AG04450 (cell line): ENCODE data around the gene ZIM2. TPM values are rescaled to one million over a fixed set of nuclear protein-coding genes. Genes with fewer than 3 reads are reported as not detected.
"Not testable (repeated sequence)": the region's sequence is repeated elsewhere in the genome, so short reads cannot be mapped to it uniquely, and the experiment has no call there.

ENCODE experiments used
- CTCF ChIA-PET: fragments of 300-600, 350-600 bp; formaldehyde crosslinking; extraction: SDS; loops from one replicate; lab custom pipeline; 2022; ENCODE audit warnings: antibody characterized with exemption, inconsistent platforms; lab: Charles Lee
- POLR2A ChIA-PET: fragments of 350-600 bp; formaldehyde crosslinking; extraction: SDS; loops from one replicate; lab custom pipeline; 2021; ENCODE audit warnings: antibody characterized with exemption, inconsistent platforms; lab: Yijun Ruan, JAX
- DNase-seq: peaks from one replicate; pipeline ENCODE4 v3.0.0-alpha.2; 2011; ENCODE audit warnings: low read depth, low spot score
- H3K27ac ChIP-seq: one replicate; pipeline ENCODE4 v1.5.1; 2012; ENCODE audit warnings: low read depth, low read length, control low read depth
- H3K27me3 ChIP-seq: one replicate; pipeline ENCODE4 v1.6.0; 2012; ENCODE audit warnings: low read length; ENCODE audit not compliant: control insufficient read depth, insufficient read depth
- H3K4me3 ChIP-seq: 2 replicates; pipeline ENCODE4 v1.5.1; 2011; ENCODE audit warnings: mild to moderate bottlenecking, low read depth, low read length, control low read depth
- H3K9me3 ChIP-seq: 2 replicates; pipeline ENCODE4 v1.5.1; 2012; ENCODE audit warnings: low read length; ENCODE audit not compliant: control insufficient read depth, insufficient read depth
- CTCF ChIP-seq: IDR thresholded peaks from 2 replicates; pipeline ENCODE4 v1.5.1; 2011; ENCODE audit warnings: low read depth, low read length, control low read depth, inconsistent platforms
- polyA plus RNA-seq: library from polyadenylated mRNA; depleted of rRNA; stranded (reverse); fragments of >200 nt; gene quantifications from 2 replicates; pipeline ENCODE4 v1.2.3, GENCODE V29; 2011

ZIM2 gene
- polyA plus RNA-seq, 1 experiment, result not detected

DNA sequence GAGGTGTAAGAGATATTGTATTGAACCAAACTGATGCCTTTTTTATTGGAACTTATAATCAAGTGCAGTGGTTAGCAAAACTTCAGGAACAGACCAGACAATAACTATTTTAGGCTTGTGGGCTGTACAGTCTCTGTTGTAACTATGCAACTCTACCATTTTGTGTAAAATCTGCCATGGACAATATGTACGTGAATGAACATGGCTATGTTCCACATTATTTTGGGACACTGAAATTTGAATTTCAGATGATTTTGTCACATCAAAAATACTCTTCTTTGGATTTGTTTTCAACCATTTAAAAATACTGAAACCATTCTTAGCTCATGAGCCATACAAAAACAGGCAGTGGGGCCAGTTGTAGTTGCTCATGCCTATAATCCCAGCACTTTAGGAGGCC, 27.9 kb upstream of the ZIM2 start:
- ChIA-PET CTCF (no interaction called here), POLR2A (no interaction called here)
- H3K9me3 ChIP-seq, result peaks cover 46% of the 10 kb centered on the region
- TF ChIP-seq CTCF, result no peak
- DNase-seq, result no peak
- H3K27ac ChIP-seq, result no peak overlapping the region
- H3K4me3 ChIP-seq, result no peak overlapping the region
- H3K27me3 ChIP-seq, result no peaks in the 10 kb centered on the region

DNA sequence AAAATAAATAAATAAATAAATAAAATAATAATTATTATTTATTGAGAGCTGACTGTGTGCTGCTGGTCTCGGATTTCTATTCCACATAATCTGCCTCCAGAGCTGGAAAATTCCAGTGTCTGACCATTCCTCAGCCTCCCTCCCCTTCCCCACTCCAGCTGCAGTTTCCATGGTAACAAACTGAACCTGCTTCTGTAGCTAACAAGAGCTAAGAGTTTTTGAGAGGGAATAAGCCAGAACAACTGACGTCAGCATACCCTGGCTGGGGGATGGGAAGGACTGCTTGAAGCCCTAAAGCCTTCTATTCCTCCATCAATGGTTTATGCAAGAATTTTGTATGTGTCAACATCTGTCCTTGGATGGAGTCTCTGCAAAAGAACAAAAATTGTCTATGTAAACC, 26.0 kb upstream of the ZIM2 start:
- Histone ChIP-seq H3K4me3 (no peak overlapping the region), H3K27me3 (no peaks in the 10 kb centered on the region), H3K9me3 (peaks cover 43% of the 10 kb centered on the region), H3K27ac (no peak overlapping the region)
- DNase-seq, result no peak
- ChIA-PET POLR2A (no interaction called here), CTCF (no interaction called here)
- TF ChIP-seq CTCF, result no peak

DNA sequence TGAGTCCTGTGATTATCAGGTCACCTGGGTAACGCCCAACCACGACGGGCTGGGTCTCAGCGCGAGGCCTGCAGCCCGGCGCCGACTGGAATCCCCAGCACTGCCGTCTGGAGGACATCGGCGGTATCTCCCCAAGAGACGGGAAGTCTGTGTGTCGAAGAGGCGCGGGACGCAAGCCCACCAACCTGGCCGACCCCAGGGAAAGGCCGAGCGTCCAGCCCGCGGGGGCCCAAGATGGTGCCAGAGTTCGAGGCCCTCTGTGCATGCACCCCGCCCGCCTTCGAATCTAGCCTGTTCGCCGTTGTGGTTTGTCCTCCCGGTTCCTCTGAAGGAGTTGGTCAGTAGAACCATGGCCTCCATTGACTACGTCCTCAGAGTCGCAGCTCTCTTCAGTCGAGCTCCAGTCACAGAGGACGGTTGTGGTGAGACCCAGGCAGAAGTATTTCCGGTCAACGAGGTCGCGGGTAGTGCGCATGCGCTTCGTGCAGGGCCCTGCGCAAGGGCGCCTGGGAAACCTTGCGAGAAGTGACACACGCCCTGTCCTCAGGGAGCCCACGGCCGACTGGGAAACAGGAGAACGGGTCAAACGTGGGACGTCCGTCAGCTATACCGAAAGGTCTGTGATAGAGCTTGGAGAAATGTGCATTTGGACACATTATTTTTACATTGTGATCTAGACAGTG, 24.1 kb upstream of the ZIM2 start:
- no peak overlapping the region for H3K27ac ChIP-seq
- H3K27me3 ChIP-seq, result no peaks in the 10 kb centered on the region
- no peak overlapping the region for H3K4me3 ChIP-seq
- TF ChIP-seq CTCF, result no peak
- ChIA-PET POLR2A (no interaction called here), CTCF (no interaction called here)
- no peak for DNase-seq
- H3K9me3 ChIP-seq, result peaks cover 34% of the 10 kb centered on the region

- Histone ChIP-seq H3K27me3 (no peaks in the 10 kb centered on the region), H3K27ac (no peak overlapping the region), H3K4me3 (no peak overlapping the region), H3K9me3 (peaks cover 24% of the 10 kb centered on the region)
- TF ChIP-seq CTCF, result no peak
- POLR2A ChIA-PET, result no interaction called here
- CTCF ChIA-PET, result no interaction called here
- DNase-seq, result no peak
Observed at GRCh38 chr19:56862741-56863140, 22.2 kb upstream of the ZIM2 start.

GRCh38 chr19:56860409-56860808, 19.9 kb upstream of the ZIM2 start:
- H3K27ac ChIP-seq, POLR2A ChIA-PET, CTCF ChIA-PET, H3K27me3 ChIP-seq, DNase-seq, H3K4me3 ChIP-seq: not testable (repeated sequence)
- H3K9me3 ChIP-seq, result peaks cover 21% of the 10 kb centered on the region
